HG03097 (cell line): Measurements from ENCODE around the gene ACSS1.

Experiments used
- ATAC-seq: cut with Tn5 transposase; IDR thresholded peaks from one replicate; pipeline ENCODE4 v1.9.1; 2021; ENCODE audit not compliant: unreplicated experiment, low FRiP score

ACSS1 gene

DNA sequence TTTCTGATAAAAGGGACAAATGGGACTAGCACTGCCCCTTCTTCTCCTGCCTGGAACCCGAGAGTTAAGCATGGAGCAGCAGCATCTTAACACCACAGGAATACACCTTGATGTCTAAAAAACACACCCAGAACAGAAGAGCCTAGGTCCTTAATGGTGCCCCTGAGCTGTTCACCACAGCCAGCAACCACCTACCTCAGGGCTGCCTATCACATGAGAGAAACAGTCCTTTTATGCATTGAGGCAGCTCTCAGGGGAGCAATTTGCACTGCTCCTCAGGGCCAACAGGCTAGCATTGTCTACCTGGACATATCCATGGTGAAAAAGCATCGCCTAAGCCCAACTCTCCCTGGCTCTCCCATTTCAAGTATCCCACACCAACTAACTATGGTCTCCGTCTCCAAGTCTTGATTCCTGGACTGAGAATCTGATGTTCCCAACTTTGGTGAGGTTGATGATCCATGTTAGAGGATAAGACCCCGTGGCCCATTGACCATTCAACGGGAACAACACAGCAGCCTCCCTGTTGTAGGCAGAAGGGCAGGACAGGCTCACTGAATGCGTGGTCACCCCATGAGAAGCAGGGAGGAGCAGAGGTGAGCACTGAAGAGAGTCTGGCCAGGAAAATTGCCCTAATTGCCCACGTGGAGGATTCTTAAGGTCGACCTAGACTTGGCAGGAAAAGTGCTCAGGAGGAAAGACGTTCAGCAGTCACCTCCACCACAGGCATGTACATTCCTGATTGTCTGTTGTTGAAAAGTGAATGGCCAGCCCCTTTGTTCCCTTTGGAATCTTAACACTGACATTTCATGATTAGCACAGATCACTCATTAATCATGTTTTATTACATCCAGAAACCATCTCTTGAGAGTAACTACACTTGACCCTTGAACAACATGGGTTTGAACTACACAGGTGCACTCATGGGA lies 61.2 kb downstream of the ACSS1 start:
- ATAC-seq, result no peak

DNA sequence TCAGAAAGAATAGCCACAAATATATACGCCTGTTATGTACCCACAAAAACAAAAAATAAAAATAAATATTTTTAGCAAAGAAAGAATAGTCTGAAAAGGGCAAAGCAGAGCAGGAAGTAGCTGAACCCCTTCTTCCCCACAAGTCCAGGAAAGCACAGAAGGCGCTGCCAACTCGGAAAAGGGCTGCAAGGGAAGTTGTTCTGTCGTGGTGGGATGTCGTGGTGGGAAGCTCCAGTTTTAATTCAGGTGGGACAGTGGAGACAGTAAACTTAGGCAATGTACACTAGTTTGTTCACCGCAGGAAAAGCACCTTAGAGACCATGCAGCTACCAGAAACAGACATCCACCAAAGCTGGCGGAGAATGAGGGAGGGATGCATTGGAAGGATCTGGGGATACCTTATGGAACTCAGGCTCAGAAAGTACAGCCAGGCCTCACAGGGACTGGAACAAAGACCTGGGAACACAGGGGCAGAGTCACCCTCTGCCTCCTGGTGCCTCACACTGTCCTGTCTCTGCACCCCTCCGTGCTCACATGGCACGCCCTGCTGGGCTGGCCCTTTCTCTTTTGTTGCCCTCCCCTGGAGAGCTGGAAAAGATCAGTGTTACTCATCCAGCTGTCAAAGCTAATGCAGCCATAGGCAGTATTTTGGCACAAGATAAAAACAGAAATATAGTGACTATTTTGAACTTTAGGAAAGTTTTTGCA lies 62.0 kb downstream of the ACSS1 start:
- ATAC-seq, result no peak

DNA sequence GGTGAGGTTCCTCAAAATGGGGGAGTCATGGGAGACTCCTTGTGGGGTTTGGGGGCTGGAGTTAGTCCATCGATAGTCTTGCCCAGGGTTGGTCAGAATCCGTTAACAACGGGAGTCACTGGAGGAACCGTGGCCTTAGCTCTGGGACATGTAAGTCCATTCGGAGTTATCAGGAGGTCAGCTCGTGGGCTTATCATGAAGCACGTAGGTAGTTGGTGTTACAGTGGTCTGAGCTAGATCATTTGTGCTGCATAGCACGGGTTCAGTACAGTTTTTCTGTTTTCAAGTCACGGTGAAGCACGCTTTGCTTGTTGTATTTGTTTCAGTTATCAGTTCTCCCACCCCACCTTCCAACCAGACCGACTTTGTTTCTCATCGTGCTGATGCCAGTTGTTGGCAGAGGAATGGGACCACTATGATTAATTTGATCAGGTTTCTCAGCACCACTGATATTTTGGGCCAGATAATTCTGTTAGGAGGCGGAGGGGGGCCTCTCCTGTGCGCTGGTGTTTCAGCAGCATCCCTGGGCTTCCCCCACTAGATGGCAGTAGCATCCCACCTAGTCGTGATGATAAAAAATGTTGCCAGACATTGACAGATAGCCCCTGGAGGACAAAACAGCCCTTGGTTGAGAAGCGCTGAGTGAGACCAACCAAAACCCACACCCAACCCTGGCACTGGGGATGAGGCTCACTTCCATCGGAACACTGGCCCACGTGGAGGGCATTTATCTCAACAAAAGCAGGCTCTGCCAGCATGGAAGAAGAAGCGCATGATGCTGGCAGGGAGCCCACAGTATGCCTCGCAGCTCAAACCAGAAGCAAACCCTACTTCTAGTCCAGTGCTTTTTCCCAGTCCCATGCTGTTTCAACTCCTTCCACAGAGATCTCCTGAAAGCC lies 63.2 kb downstream of the ACSS1 start:
- ATAC-seq, result no peak

DNA sequence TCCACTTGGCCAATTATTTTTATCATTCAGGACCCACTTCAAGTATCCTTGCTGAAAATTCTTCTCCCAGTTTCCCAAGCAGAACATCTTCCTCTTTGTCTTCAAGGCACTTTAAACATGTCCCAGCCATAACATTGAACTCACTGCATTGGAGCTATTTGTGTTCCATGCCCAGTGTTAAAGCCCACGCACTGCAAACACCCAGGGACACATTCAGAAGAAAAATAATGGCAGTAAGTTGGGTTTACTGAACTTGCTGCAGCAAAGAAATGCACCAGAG lies 63.8 kb downstream of the ACSS1 start:
- no peak for ATAC-seq

DNA sequence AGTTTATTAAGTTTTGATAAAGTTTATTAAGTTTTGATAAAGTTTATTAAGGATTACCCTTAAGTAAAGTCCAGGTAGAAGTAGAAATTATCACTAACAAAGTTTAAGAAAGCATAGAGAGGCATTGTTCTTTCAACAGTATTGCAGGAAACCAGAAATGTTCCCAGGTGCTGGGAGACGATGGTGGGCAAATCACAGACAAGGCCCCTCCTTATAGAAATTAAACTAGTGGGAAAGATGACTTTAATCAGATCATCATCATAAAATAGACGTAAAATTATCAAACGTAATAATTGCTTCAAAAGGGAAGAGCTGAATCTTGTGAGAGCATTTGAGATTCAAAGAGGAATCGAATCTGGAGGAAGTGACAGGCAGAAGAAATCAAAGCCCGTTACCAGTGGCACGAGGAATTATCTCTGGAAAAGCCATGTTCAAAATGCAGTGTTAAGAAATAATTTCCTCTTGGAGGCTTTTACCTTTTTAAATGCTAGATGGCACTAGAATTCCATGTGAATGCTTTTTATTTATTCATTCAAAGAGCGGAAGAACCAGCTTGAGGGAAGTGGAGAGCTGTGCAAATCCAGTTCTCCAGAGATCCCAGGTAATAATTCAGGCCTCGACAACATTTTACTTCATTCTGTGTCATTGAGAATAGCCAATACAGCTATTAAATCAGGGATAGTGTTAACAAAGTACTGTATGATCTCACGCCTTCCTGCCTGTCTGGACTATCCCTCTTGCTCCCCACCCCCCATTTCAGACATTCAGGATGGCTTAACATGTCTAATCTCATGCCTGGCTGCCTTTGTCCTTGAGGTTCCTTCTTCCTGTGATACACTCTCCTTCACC lies 64.4 kb downstream of the ACSS1 start:
- ATAC-seq, result no peak

DNA sequence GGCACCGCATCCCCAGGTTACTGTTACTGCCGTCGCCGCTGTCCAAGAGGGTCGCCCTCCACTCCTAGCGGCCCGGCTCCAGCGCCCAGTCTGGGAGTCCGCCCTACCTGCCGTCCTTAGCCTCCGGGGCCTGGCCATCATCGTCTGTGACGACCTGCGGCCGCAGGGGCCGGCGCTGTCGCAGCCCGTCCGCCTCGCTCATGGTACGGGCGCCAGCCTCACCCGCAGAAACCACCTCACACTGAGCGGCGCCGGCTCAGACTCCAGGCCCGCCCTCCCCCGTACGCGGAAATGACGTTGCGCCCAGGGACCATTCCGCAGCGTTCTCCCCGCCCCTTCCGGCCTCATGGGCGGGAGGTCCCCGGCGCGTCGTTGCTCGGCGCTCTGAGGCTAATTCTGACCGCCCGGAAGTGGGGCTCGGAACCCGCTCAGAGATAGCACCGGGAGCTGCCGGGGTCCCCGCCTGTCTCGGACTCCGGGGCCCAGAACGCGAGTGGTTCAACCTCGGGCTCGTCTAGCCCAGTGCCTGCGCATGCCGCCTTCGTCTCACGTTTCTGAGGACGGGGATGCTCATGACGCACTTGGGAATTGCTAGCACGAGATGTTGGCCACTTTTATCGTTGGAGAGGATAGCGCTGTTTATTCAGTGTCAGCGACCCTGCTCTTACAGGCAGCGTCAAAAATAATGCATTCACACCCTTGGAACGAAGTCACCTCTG lies 65.3 kb downstream of the ACSS1 start, which contains the start of gene APMAP:
APMAP (minus strand) TSS at position 265 of the 719 bp plus-strand sequence; CDS start at position 202, 63 bp downstream.
- peak; percentile 93 for ATAC-seq

DNA sequence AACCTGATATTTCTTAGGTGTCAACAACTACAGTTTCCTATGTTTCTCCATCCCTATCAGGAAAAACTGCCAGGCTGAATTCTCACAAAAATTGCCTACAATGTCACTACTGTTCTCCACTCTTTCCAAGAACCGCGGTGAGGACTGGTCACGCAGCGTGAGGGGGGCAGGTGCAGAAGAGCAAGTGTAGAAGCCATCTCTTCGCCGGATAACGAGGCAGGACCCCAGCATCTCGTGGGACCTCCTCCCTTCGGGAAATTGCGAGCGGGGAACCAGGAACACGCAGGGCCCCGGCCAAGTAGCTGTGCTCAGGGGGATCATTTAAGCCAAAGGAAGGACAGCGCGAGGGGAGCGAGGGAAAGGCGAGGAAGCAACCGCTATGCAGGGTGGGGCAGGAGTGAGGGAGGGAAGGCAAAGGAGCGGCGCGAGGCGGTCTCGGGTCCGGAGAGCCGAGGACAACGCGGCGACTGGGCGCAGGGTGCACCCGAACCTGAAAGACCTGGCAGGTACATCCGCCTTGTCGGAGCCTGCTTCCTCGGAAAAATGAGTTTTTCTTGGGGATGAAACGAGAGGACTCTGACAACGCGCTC lies 65.9 kb downstream of the ACSS1 start:
- peak; percentile 22 for ATAC-seq

DNA sequence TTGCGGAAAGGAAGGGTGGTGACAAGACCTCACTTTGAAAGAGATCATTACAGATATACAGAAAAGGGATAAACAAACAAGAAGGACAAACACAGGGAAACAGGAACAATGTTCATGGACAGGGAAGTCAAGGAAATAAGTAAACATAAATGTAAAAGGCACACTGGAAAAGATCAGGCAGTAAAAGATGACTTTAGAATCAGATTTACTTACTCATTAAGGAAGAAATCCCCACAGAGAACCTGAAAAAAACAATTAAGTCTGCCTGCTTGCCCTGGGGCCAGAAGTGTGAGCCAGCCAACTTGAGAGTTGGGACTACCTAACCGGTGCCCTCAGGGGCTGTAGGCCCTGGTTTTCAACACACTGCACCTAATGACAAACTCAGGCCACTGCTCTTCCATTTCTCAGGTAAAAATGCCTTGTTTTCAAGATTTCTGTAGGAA lies 67.1 kb downstream of the ACSS1 start:
- no peak for ATAC-seq

DNA sequence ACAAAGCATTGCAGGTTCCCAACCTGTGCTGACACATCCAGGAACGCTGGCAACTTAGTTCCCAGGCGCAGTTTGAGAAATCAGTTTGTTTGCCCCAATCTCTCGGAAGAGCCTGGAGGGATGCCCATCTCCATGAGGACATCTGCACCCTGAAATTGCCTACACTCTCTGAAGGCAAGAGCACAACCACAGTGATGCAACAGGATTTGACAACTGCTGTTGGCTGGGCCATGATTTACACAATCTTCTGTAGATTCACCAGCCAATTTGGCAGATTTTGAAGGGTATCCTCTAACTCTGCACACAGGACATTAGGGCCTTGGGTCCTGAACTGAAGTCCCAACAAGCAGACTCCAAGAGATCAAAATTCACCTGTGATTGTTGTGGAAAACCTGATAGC lies 68.8 kb downstream of the ACSS1 start:
- ATAC-seq, result no peak

DNA sequence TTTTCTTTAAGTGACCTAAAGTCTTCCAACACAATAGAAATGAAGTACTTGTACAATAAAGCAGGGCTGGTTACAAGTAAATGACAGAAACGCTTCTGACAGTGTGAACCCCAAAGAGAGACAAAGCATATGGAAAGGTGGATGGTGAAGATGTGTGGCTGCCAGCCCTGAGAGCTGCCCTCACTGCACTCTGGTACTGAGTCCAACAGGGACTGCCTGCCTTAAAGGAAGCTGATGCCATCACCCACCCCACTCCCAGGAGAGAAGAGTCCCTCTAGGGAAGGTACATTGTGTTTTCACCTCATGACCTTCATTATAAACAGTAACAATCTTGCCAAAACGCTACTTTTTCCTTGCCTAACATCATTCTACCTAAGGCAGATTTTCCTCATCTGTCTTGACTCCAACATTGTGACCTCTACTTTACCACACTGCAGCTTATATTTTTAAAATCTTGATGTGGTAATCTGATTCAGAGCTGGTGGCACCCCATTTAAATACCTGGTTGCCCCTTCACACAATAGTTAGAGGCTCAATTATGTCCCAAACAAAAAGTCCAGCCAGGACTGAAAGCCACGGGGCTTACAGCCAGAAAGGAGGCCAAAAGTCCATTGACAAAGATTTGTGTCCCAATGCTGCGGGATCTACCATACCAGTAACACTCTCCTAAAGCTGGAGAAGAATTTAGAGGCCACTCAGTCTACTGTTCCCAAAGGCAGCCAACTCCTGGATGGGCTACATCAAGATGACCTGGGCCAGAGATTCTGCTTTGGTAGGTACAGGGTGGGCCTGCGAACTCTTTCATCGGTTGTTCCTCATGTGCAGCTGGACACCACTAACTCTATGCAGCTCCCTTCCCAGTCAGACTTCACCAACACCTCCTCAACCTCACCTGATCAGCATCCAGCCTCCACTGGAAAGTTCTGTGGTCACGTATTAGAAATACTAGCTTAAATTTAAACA lies 69.8 kb downstream of the ACSS1 start:
- ATAC-seq, result no peak

DNA sequence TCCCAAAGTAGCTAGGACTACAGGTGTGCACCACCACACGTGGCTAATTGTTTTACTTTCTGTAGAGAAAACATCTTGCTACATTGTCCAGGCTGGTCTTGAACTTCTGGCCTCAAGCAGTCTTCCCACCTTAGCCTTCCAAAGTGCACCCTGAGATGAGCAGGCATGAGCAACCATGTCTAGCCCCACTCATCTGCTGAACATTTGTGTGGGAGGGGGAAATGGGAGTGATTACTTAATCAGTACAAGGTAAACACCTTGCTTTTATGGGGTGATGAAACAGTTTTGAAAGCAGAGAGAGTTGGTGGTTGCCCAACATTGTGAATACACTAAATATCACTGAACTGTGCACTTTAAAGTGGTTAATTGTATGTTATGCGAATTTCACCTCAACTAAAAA lies 70.7 kb downstream of the ACSS1 start:
- no peak for ATAC-seq

DNA sequence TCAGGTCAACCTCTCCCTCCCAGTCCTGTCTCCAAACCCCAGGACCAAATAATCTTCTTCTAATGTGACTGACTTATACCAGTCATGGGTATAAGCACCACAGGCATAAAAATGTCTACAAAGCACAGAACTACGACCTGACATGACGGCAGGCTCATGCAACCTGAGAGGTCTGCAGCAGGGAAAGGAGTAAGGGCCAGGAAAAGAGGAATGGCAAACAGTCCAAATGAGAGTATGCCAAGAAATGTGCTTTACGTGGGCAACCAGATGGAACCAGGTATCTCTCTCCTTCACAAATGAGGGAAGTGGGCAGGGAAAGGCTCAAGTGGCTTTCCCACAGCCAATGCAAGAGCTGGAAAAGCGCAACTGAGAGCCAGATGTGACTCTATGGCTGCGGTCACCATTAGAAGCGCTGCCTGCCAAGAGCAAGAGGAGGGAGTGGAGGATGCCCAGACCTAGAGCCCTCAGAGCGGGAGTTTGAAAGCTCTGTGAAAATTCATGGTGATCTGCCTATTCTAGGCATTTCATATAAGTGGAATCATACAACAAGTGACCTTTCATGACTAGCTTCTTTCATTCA lies 71.4 kb downstream of the ACSS1 start:
- ATAC-seq, result no peak

DNA sequence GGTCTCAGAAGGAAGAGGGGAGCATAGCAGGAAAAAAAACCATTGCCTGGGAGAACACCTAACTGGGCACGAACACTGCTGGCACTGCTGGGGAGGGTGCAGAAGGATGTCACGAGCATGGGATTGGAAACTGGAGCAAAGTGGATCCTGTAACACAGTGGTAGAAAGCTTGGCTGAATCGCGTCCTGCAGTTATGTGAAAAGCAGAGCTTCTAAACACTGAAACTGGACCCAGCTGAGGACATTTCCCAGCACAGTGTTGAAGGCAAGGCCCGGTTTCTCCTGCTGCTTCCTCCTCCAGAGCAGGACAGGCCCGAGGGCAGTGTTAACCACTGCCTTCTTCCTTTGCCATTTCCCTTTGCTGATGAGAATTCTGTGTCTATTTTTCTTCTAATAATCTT lies 72.1 kb downstream of the ACSS1 start:
- ATAC-seq, result no peak

DNA sequence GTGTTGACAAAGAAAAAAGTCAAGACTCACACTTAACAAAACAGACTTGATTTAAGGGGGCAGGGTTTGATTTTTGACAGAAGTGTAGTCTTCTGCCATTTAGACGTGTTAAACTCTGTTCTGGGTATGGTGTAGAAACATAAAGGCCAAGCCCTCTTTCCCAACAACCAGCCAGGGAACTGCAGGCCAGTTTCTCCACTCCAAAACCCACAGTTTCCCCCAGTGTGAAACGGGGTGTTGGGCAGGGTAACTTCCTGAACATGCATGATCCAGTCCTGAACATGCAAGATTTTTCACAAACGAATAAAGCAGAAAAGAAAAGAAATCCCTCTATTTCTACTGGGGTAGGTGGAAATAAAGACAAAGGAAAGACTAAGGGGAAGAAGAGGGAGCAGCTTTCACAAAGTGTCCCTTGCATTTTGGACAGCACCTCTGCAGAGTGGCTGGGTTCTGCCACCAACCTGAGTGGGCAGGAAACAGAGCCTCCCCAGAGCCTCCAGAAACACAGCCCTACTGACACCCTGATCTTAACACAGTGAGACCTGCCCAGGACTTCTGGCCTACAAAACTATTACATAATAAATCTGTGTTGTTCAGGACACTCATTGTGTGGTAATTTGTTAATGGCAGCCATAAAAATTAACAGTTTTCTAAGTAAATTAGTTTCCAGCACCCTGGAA lies 72.8 kb downstream of the ACSS1 start:
- ATAC-seq, result no peak

DNA sequence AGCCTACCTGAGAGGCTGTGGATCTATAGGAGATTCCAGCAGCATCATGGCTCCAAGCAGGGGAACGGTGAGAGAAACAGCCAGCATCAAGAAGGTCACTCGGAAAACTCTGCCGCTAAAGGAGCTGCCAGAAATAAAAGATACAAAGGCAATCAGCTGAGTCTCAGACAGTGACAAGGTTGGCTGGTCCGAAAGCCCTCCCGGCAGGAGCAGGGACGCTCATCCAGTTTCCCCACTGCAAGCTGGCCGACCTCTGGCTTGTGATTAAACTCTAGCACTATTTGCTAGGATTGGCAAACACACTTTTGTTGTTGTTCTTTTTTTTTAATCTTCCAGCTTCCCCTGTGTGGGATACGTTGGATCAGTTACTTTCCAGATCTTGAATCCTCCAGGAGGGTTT lies 74.0 kb downstream of the ACSS1 start:
- ATAC-seq, result no peak

DNA sequence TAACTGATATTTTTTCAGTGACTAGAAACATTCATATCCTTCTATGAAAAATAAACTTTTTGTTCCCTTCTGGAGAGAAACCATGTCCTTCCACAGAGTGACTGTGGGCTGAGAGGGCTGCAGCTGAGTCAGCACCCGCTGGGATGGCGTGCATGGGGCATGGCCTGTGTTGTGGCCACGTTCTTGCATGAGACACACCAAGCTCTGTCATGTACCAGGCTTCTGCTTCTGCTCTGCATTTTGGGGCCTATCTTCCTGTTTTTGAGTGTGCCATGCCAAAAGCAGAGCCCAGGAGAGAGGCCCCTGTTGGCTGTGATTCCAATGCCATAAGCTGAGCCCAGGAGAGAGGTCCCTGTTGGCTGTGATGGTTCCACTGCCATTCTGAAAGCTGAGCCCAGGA lies 76.1 kb downstream of the ACSS1 start:
- ATAC-seq, result no peak

DNA sequence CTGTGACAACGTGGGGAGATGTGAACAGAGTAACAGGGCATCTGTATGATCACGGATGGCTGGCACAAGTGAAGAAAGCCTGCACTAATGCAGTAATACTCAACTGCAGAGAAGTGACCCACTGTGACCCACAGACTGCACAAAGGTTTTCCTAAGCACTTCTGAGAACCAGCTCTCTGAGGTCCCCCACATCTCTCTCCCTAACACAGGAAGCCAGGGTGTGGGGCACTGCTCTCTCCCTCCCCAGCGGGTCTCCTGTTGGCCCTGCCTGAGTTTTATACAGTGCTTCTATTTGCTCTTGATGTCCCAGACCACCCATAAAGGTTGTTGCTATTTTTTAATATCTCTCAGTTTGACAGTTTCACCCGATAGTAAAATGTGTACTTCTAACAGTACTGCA lies 76.7 kb downstream of the ACSS1 start:
- no peak for ATAC-seq
